ENCODE measurements around the gene PLB1.

The PLB1 gene

DNA sequence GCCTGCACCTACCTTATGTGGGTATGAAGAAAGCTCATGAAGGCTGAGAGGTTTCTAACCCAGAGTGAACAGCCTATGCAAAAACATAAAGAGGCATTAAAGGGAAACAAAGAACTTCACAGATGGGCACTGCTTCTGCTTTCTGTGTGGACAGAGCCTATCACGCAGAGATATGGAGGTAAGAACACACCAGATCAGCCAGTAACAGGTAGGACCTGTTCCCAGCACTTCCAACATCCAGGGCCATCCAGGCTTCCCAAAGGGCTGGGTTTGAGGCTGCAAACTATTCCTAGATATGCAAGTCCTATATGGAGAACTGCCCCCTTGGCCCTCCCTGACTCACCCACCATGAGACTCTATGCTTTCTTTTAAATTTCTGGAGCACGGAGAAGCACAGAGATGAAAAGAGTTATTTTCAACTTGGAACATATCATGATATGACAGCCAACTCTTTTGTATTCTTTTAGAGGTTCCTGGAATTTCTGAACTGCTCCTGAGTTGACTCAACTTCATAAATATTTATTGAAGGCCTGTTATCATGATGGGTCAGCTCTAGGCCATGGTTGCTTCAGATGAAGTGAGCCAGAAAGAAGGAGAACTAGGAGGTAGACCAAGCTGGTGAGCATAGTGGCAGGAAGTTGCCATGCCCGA is 178.3 kb downstream of the PLB1 start:
- no peak for DNase-seq

GRCh38 chr2:28674713-28675068 is 178.8 kb downstream of the PLB1 start:
- DNase-seq = no peak

- no peak for DNase-seq
Observed at GRCh38 chr2:28676152-28676835, 180.4 kb downstream of the PLB1 start.

GRCh38 chr2:28678175-28678855 is 182.5 kb downstream of the PLB1 start:
- no peak for DNase-seq

GRCh38 chr2:28678944-28679343 is 183.1 kb downstream of the PLB1 start:
- DNase-seq = no peak

DNA sequence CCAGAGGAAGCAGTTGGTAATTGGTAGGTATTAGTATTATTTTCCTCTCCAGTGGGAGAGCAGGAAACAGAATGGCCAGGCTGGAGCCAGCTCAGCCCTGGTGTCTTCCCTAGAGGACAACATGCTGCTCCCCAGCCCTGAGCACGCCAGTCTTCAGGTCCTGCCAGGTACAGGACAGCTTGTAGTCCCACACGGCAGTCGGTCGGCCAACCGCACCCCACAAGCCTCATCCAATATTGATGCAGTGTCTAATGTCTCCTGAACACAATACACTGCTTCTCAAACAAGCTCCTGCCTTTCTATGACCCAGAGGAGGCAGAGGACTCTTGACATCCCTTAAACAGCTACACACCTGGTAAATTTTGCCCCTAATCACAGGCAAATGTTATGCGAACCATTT is 184.8 kb downstream of the PLB1 start:
- no peak for DNase-seq

GRCh38 chr2:28681158-28681571 is 185.3 kb downstream of the PLB1 start:
- DNase-seq = peak; percentile 65

DNA sequence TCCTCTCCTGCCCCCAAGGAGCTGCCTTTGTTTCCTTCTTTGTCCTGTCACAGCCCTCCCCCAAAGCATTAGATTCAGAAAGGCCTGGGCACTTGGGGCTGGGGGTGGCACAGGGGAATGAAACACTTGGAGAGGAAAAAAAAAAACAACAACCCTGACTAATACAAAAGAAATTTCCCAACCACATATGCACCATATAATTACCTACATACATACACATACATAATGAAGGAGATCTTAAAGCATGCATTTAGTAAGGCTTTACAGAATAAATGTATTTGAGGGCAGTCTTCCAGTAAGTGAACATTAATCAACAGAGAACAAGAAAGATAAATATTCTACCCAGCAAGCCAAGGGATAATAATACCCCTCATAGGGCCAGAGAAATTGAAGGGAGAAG is 185.7 kb downstream of the PLB1 start:
- DNase-seq = no peak

GRCh38 chr2:28683100-28683706 is 187.3 kb downstream of the PLB1 start:
- DNase-seq = no peak

DNA sequence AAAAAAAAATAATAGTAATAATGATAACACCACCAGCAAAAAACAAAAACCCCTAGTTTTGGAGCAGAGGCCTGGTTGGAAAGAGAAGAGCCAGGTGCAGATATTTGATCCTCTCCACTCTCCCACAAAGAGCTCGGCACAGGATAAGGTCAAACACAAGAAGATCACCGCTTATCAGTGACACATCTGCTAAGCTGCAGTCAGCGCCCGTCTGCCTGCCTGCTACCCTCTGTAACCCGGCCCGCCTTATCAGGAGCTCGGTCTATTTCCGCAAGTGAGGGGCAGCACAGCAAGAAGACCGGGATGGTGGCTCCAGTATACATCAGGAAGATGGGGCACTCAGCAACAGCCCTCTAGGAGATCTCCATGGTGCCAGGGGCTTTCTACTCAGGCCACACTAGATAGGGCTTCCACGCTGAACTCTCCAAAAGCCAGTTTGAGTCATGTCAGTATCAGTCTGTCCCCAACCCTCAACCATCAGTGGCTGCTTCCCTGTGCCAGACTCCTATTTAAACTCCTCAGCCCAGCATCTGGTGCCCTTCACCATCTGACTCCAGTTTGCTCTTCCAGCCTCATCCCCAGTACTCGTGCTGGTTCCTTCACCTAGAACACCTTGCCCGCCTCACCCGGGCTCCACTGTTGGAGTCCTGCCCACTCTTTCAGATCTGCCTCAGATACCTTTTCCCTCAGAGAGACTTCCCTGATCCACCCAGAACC is 188.4 kb downstream of the PLB1 start:
- DNase-seq = no peak

DNA sequence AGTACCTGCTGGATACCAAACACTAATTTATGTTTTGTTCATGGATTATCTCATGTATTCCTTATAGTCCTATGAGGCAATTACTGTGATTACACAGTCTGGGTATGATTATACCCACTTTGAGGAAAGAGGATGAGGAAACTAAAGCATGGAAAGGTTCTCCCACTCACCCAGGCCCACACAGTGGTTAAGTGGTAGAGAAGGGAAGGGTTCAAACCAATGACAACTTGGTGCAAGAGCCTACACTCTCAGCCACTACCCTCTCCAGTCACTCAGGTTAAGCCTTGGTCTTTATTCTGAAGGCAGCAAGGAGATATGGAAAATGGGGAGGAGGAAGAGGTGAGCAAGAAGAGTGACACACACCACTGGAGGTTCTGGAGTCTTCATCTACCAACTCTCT is 191.3 kb downstream of the PLB1 start:
- no peak for DNase-seq

DNA sequence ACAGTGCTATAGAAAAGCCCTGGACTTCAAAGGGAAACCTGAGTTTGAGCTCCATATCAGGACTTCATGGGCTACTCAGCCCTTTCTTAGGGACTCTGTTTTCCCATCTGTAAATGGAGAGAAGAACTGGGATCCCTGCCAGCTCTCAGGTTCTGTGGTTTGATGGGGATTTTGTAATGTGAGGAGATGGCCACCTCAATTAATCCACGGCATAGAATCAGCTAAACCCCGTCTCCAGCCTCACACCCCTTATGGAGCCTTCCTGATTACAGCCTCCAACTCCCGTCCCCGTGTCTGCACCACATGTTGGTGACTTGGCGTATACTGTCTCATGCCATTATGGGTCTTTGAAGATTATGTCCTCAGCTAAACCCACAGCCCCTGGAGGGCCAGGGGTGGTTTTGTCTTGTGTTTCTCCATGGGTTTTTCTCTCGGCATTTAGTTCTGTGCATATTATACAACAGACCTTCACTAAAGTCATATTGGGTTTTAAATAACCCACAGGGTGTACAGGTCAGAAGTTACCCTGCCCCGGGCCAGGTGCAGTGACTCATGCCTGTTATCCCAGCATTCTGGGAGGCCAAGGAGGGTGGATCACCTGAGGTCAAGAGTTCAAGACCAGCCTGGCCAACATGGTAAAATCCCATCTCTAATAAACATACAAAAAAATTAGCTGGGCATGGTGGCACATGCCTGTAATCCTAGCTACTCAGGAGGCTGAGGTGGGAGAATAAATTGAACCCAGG is 192.0 kb downstream of the PLB1 start:
- DNase-seq = no peak

- no peak for DNase-seq
Observed at GRCh38 chr2:28688818-28689217, 193.0 kb downstream of the PLB1 start.

DNA sequence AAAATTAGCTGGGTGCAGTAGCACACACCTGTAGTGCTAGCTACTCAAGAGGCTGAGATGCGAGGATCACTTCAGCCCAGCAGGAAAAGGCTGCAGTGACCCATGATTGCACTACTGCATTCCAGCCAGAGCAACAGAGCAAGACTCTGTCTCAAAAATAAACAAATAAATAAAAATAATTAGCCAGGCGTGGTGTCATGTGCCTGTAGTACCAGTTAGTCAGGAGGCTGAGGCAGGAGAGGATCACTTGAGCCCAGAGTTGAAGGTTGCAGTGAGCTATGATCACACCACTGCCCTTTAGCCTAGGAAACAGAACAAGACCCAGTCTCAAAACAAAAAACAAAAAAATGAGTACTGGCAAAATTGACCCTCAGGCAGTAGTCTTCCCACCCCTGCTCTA is 193.9 kb downstream of the PLB1 start:
- DNase-seq = no peak

DNA sequence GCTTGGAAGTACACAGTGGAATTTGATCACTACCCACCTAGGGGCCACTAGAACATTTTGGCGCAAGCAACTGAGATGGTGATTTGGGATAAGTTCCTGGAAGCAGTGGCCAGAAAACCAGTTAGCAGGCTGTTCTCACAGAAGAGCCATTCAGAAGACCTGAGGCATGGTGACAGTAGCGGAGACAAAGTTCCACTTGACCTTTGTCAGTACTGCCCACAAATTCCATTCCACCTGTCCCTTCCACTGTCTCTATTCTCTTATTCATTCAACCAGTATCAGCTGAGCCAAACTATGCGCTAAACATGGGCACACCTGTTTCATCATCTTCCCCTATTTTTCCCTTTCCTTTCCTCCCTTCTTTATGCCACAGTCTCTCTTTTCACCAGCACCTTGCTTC is 196.6 kb downstream of the PLB1 start:
- DNase-seq = no peak

GRCh38 chr2:28693223-28693622 is 197.4 kb downstream of the PLB1 start:
- no peak for DNase-seq

Data from CD4-positive, alpha-beta T cell treated with Interleukin-17A for 4 hours (primary cell).